Fibroblast of skin of right biceps (primary cell): ENCODE data around the gene ADCY1.
A peak's percentile ranks its signal among the peaks of the same experiment; 100 is the strongest.

Experiments used
- DNase-seq: peaks from one replicate; pipeline ENCODE4 v3.0.0-alpha.2; 2013

The ADCY1 gene

GRCh38 chr7:45679516-45679915 is 105.3 kb downstream of the ADCY1 start:
- no peak for DNase-seq

- no peak for DNase-seq
Measured at GRCh38 chr7:45680776-45681175, 106.6 kb downstream of the ADCY1 start.

- no peak for DNase-seq
Measured at GRCh38 chr7:45681596-45682357, 107.6 kb downstream of the ADCY1 start.

- DNase-seq = no peak
Measured at GRCh38 chr7:45682358-45682735, 108.2 kb downstream of the ADCY1 start.

GRCh38 chr7:45682836-45683555 is 108.8 kb downstream of the ADCY1 start:
- peak; percentile 33 for DNase-seq

- no peak for DNase-seq
Measured at GRCh38 chr7:45683556-45684148, 109.5 kb downstream of the ADCY1 start.

GRCh38 chr7:45684910-45685618 is 110.9 kb downstream of the ADCY1 start:
- DNase-seq = no peak

- DNase-seq = no peak
Measured at GRCh38 chr7:45685619-45686240, 111.6 kb downstream of the ADCY1 start.

- no peak for DNase-seq
Measured at GRCh38 chr7:45686441-45687184, 112.4 kb downstream of the ADCY1 start.

GRCh38 chr7:45687185-45687560 is 113.0 kb downstream of the ADCY1 start:
- DNase-seq = no peak

GRCh38 chr7:45687721-45688120 is 113.6 kb downstream of the ADCY1 start:
- no peak for DNase-seq

GRCh38 chr7:45688382-45688781 is 114.2 kb downstream of the ADCY1 start:
- no peak for DNase-seq

- peak; percentile 84 for DNase-seq
Measured at GRCh38 chr7:45689011-45689796, 115.0 kb downstream of the ADCY1 start.

- DNase-seq = no peak
Measured at GRCh38 chr7:45689797-45690761, 115.9 kb downstream of the ADCY1 start.

- DNase-seq = no peak
Measured at GRCh38 chr7:45690762-45691150, 116.6 kb downstream of the ADCY1 start.

GRCh38 chr7:45691155-45691656 is 117.0 kb downstream of the ADCY1 start:
- DNase-seq = no peak

GRCh38 chr7:45692031-45692430 is 117.9 kb downstream of the ADCY1 start:
- DNase-seq = no peak

- no peak for DNase-seq
Measured at GRCh38 chr7:45695249-45695995, 121.3 kb downstream of the ADCY1 start.

GRCh38 chr7:45696476-45696875 is 122.3 kb downstream of the ADCY1 start:
- DNase-seq = no peak
